Parathyroid adenoma (tissue), 2 donors: ENCODE results near the gene PLAAT3.
"Not testable (repeated sequence)": the region's sequence is repeated elsewhere in the genome, so short reads cannot be mapped to it uniquely, and the experiment has no call there.

Source experiments
- H2AFZ ChIP-seq: fragments of 300-600 bp; sonication (generic); one replicate; pipeline ENCODE4 v1.7.0; 2017; ENCODE audit warnings: antibody characterized with exemption, mild to moderate bottlenecking
- H3K27ac ChIP-seq: fragments of 300-600 bp; sonication (generic); one replicate; pipeline ENCODE4 v1.7.0; 2017
- H3K27me3 ChIP-seq: fragments of 300-600 bp; sonication (generic); one replicate; pipeline ENCODE4 v1.7.0; 2017; ENCODE audit warnings: low read length; ENCODE audit not compliant: control insufficient read depth, insufficient read depth
- H3K36me3 ChIP-seq: fragments of 300-600 bp; sonication (generic); one replicate; pipeline ENCODE4 v1.7.0; 2017; ENCODE audit warnings: low read length; ENCODE audit not compliant: control insufficient read depth, insufficient read depth
- H3K4me1 ChIP-seq: fragments of 300-600 bp; sonication (generic); one replicate; pipeline ENCODE4 v1.7.0; 2017; ENCODE audit warnings: control low read depth
- H3K4me2 ChIP-seq: fragments of 300-600 bp; sonication (generic); one replicate; pipeline ENCODE4 v1.7.0; 2017; ENCODE audit warnings: low read length
- H3K4me3 ChIP-seq: fragments of 300-600 bp; sonication (generic); one replicate; pipeline ENCODE4 v1.7.0; 2017; ENCODE audit warnings: low read depth, low read length
- H3K79me2 ChIP-seq: fragments of 300-600 bp; sonication (generic); one replicate; pipeline ENCODE4 v1.7.0; 2017; ENCODE audit warnings: control low read depth
- H3K9ac ChIP-seq: fragments of 300-600 bp; sonication (generic); one replicate; pipeline ENCODE4 v1.7.0; 2017; ENCODE audit warnings: mild to moderate bottlenecking
- H3K9me3 ChIP-seq: fragments of 300-600 bp; sonication (generic); one replicate; pipeline ENCODE4 v1.7.0; 2017; ENCODE audit warnings: low read length; ENCODE audit not compliant: control insufficient read depth
- CTCF ChIP-seq: fragments of 300-600 bp; sonication (generic); IDR thresholded peaks from one replicate; pipeline ENCODE4 v1.7.0; 2017; ENCODE audit warnings: antibody characterized with exemption, mild to moderate bottlenecking
- donor health status: primary hyperparathyroidism.

The PLAAT3 gene

DNA sequence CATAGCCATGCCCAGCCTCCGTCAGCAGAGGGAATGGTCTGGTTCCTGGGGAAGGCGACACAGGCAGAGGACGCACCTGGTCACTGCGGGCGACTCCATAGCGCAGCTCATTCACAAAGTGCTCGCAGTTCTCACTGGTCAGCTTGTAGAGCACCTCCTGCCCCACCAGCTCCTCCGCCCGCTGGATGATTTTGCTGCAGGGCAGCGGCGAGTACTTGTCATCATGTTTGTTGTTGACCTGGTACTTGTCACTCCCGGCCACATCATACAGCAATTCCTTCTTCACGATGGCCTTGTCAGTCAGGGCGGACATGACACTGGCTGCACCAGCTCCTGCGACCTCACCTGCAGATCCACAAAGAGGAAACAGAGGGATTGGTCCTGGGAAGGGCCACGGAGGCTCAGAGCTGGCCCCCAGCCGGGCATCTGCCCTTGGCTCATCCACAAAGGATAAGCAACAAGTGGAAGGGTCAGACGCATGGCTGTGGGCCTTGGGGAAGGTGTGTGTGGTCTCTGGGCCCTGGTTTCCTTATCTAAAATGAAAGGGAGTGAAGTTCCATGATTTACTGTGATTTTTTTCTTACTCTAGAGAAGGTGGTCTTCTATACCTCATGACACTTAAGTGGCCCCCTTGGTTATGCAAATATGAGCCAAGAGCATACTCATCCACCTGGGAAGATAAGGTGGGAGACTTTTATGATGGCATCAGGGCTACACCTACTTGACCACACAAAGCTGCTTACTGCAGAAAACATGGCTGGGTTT is 24.0 kb downstream of the PLAAT3 start:
- no peak for TF ChIP-seq CTCF
- Histone ChIP-seq H3K9me3 (no peaks in the 10 kb centered on the region), H3K79me2 (no peaks in the 10 kb centered on the region), H3K4me2 (no peak overlapping the region), H3K4me3 (no peak overlapping the region), H3K9ac (no peak overlapping the region), H3K27ac (no peak overlapping the region), H3K36me3 (no peaks in the 10 kb centered on the region), H2AFZ (no peak overlapping the region), H3K27me3 (no peaks in the 10 kb centered on the region), H3K4me1 (no peaks in the 10 kb centered on the region)

GRCh38 chr11:63589000-63589399 is 25.2 kb downstream of the PLAAT3 start:
- Histone ChIP-seq H3K9ac (no peak overlapping the region), H3K4me2 (no peak overlapping the region), H3K9me3 (no peaks in the 10 kb centered on the region), H3K4me3 (no peak overlapping the region), H3K4me1 (no peaks in the 10 kb centered on the region), H3K79me2 (no peaks in the 10 kb centered on the region), H3K27ac (no peak overlapping the region), H3K36me3 (no peaks in the 10 kb centered on the region), H3K27me3 (no peaks in the 10 kb centered on the region), H2AFZ (no peak overlapping the region)
- no peak for TF ChIP-seq CTCF

GRCh38 chr11:63586451-63587166 is 27.6 kb downstream of the PLAAT3 start:
- no peak overlapping the region for H3K27ac ChIP-seq
- TF ChIP-seq CTCF: no peak

GRCh38 chr11:63583357-63583677 is 30.9 kb downstream of the PLAAT3 start:
- Histone ChIP-seq H3K36me3 (no peaks in the 10 kb centered on the region), H3K27ac (no peak overlapping the region), H3K4me3 (no peak overlapping the region)

More at GRCh38 chr11:63586451-63587166, 27.6 kb downstream of the PLAAT3 start:
- H3K4me3 ChIP-seq: no peak overlapping the region
- no peaks in the 10 kb centered on the region for H3K79me2 ChIP-seq
- no peak overlapping the region for H2AFZ ChIP-seq
- H3K27me3 ChIP-seq: no peaks in the 10 kb centered on the region
- H3K9me3 ChIP-seq: no peaks in the 10 kb centered on the region
- no peaks in the 10 kb centered on the region for H3K4me1 ChIP-seq
- H3K4me2 ChIP-seq: no peak overlapping the region
- H3K36me3 ChIP-seq: no peaks in the 10 kb centered on the region
- H3K9ac ChIP-seq: no peak overlapping the region

DNA sequence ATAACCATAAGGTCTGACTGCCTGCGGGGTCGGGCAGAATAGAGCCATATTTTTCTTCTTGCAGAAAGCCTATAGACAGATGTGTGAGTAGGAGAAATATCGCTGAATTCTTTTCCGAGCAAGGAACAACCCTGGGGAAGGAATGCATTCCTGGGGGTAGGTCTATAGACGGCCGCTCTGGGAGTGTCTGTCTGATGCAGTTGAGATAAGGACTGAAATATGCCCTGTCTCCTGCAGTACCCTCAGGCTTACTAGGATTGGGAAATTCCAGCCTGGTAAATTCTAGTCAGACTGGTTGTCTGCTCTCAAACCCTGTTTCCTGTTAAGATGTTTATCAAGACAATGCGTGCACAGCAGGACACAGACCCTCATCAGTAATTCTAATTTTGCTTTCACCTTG is 33.0 kb downstream of the PLAAT3 start:
- not testable (repeated sequence) for H3K36me3 ChIP-seq, H3K4me2 ChIP-seq, H3K27ac ChIP-seq, H3K4me3 ChIP-seq, H3K27me3 ChIP-seq, H3K9ac ChIP-seq, H3K4me1 ChIP-seq, H3K79me2 ChIP-seq, H2AFZ ChIP-seq, H3K9me3 ChIP-seq

More at GRCh38 chr11:63583357-63583677, 30.9 kb downstream of the PLAAT3 start:
- Histone ChIP-seq H3K9ac (no peak overlapping the region), H3K4me2 (no peak overlapping the region), H2AFZ (no peak overlapping the region), H3K27me3 (no peaks in the 10 kb centered on the region), H3K4me1 (no peaks in the 10 kb centered on the region), H3K79me2 (no peaks in the 10 kb centered on the region), H3K9me3 (no peaks in the 10 kb centered on the region)
- no peak for TF ChIP-seq CTCF

GRCh38 chr11:63578882-63579281 is 35.4 kb downstream of the PLAAT3 start:
- H3K79me2 ChIP-seq, H3K4me3 ChIP-seq, H3K9ac ChIP-seq, H2AFZ ChIP-seq, H3K9me3 ChIP-seq, H3K4me2 ChIP-seq, H3K27me3 ChIP-seq, H3K4me1 ChIP-seq, H3K36me3 ChIP-seq, H3K27ac ChIP-seq: not testable (repeated sequence)
